Keratinocyte (primary cell): ENCODE data around the gene SLCO3A1. TPM values are rescaled to one million over a fixed set of nuclear protein-coding genes. Genes with fewer than 3 reads are reported as not detected.

Experiments used
- DNase-seq: peaks from one replicate; pipeline ENCODE4 v3.0.0-alpha.2; 2011; ENCODE audit warnings: low read depth, missing footprints, low spot score
- FAIRE-seq: peaks from 2 replicates; lab custom pipeline; 2011; peaks lifted over from hg19 to GRCh38; lab: Jason Lieb, UNC
- H2AFZ ChIP-seq: 2 replicates; pipeline ENCODE4 v1.6.0; 2012; ENCODE audit warnings: low read length, control low read depth, inconsistent platforms; ENCODE audit not compliant: control insufficient read depth
- H3K27ac ChIP-seq: 2 replicates; pipeline ENCODE4 v1.5.1; 2011; ENCODE audit warnings: low read length; ENCODE audit not compliant: control insufficient read depth, insufficient read depth
- H3K27me3 ChIP-seq: 3 replicates; pipeline ENCODE4 v1.6.0; 2011; ENCODE audit warnings: low read length; ENCODE audit not compliant: control insufficient read depth, insufficient read depth; ENCODE audit errors: extremely low read depth
- H3K36me3 ChIP-seq, 2 experiments: 2 replicates in 1 of 2; 3 replicates in 1 of 2; pipeline ENCODE4 v1.5.1; 2011; ENCODE audit warnings: low read length in 2 of 2, mild to moderate bottlenecking in 1 of 2; ENCODE audit not compliant: control insufficient read depth in 2 of 2, insufficient read depth in 2 of 2; ENCODE audit errors: extremely low read depth in 1 of 2
- H3K4me1 ChIP-seq: 3 replicates; pipeline ENCODE4 v1.5.1; 2011; ENCODE audit warnings: low read length; ENCODE audit not compliant: control insufficient read depth, insufficient read depth; ENCODE audit errors: extremely low read depth
- H3K4me2 ChIP-seq: 3 replicates; pipeline ENCODE4 v1.6.0; 2011; ENCODE audit warnings: low read depth, low read length; ENCODE audit not compliant: control insufficient read depth, insufficient read depth; ENCODE audit errors: extremely low read depth
- H3K4me3 ChIP-seq, 3 experiments: fragments of 200-600 bp in 1 of 3; sonication (generic) in 1 of 3; 2 replicates in 2 of 3; 3 replicates in 1 of 3; pipeline ENCODE4 v1.5.1; 2011 to 2016; ENCODE audit warnings: low read length in 3 of 3, mild to moderate bottlenecking in 3 of 3, control low read depth in 2 of 3, inconsistent platforms in 1 of 3, low read depth in 1 of 3, mixed read lengths in 1 of 3, mixed run types in 1 of 3, moderate library complexity in 1 of 3; ENCODE audit not compliant: control insufficient read depth in 2 of 3, insufficient read depth in 2 of 3; ENCODE audit errors: extremely low read depth in 1 of 3
- H3K79me2 ChIP-seq: 2 replicates; pipeline ENCODE4 v1.6.0; 2012; ENCODE audit warnings: low read length; ENCODE audit not compliant: control insufficient read depth, insufficient read depth
- H3K9ac ChIP-seq: 3 replicates; pipeline ENCODE4 v1.6.0; 2011; ENCODE audit warnings: low read length; ENCODE audit not compliant: control insufficient read depth, insufficient read depth; ENCODE audit errors: extremely low read depth
- H3K9me1 ChIP-seq: 3 replicates; pipeline ENCODE4 v1.6.0; 2011; ENCODE audit warnings: low read length; ENCODE audit not compliant: control insufficient read depth, insufficient read depth; ENCODE audit errors: extremely low read depth
- H3K9me3 ChIP-seq: 2 replicates; pipeline ENCODE4 v1.5.1; 2012; ENCODE audit warnings: low read depth, low read length; ENCODE audit not compliant: control insufficient read depth
- H4K20me1 ChIP-seq: 3 replicates; pipeline ENCODE4 v1.6.0; 2011; ENCODE audit warnings: low read length; ENCODE audit not compliant: control insufficient read depth, insufficient read depth; ENCODE audit errors: extremely low read depth
- CTCF ChIP-seq, 3 experiments: IDR thresholded peaks in 1 of 3; conservative IDR thresholded peaks in 1 of 3; optimal IDR thresholded peaks in 1 of 3; 2 replicates in 2 of 3; 3 replicates in 1 of 3; pipeline versions ENCODE3 to v1.5.1; 2011; ENCODE audit warnings: low read length in 3 of 3, mild to moderate bottlenecking in 3 of 3, moderate library complexity in 2 of 3, control low read depth in 1 of 3, inconsistent platforms in 1 of 3; ENCODE audit not compliant: insufficient read depth in 2 of 3; ENCODE audit errors: extremely low read depth in 1 of 3
- EZH2 ChIP-seq: IDR thresholded peaks from one replicate; pipeline ENCODE4 v1.6.1; 2012; ENCODE audit warnings: inconsistent platforms, mild to moderate bottlenecking, low read length, moderate library complexity
- dilution Hi-C: fragments of 300-500 bp; cut with MboI; formaldehyde crosslinking; loops from one replicate; pipeline ENCODE4 v1.7.0; 2020; ENCODE audit warnings: low sequenced_read_pairs; ENCODE audit not compliant: extremely low pct_ligation_motif_present
- polyA plus RNA-seq, 5 experiments: library from polyadenylated mRNA; depleted of rRNA in 3 of 5; stranded (reverse) in 3 of 5; stranded (forward) in 1 of 5; unstranded in 1 of 5; fragments of >200 nt; gene quantifications; 1 replicate in 1 of 5; 2 replicates in 3 of 5; 3 replicates in 1 of 5; pipeline versions ENCODE4 v1.2.1 to v1.2.3, GENCODE V29; 2011 to 2012; ENCODE audit warnings: missing spikeins in 2 of 5, low read depth in 1 of 5, low replicate concordance in 1 of 5

Gene SLCO3A1
- polyA plus RNA-seq, 1 donor (not counting 4 experiments of a cell fraction or from before 2014, with no cell fraction given): 21.3 TPM

GRCh38 chr15:92005154-92005553 lies 151.6 kb downstream of the SLCO3A1 start:
- Histone ChIP-seq H3K36me3 (no peaks in the 10 kb centered on the region), H3K4me3 (no peak overlapping the region), H3K9me1 (no peaks in the 10 kb centered on the region), H3K27me3 (no peaks in the 10 kb centered on the region), H3K4me2 (no peak overlapping the region), H3K79me2 (peaks cover 36% of the 10 kb centered on the region), H3K27ac (no peak overlapping the region), H2AFZ (no peak overlapping the region), H3K9ac (no peak overlapping the region), H4K20me1 (peaks cover 3% of the 10 kb centered on the region), H3K9me3 (no peaks in the 10 kb centered on the region), H3K4me1 (no peaks in the 10 kb centered on the region)
- dilution Hi-C loops: no loop called here
- TF ChIP-seq CTCF (optimal IDR thresholded peaks at IDR 0.05 in 1 of 3, IDR thresholded peaks at IDR 0.05 in 1 of 3, conservative IDR thresholded peaks at IDR 0.05 in 1 of 3; ENCODE audit: extremely low read depth in 1 of 3, insufficient read depth in 2 of 3, low read length in 3 of 3) (no peak), EZH2 (no peak)
- DNase-seq (no peak), FAIRE-seq (no peak)

- FAIRE-seq (peak; percentile 26), DNase-seq (no peak)
- Histone ChIP-seq H3K4me3 (no peak overlapping the region), H2AFZ (no peak overlapping the region), H3K27ac (no peak overlapping the region), H3K9ac (no peak overlapping the region), H4K20me1 (peaks cover 3% of the 10 kb centered on the region), H3K4me2 (no peak overlapping the region), H3K4me1 (peaks cover 4% of the 10 kb centered on the region), H3K9me1 (no peaks in the 10 kb centered on the region), H3K36me3 (no peaks in the 10 kb centered on the region), H3K79me2 (peaks cover 30% of the 10 kb centered on the region), H3K27me3 (no peaks in the 10 kb centered on the region), H3K9me3 (no peaks in the 10 kb centered on the region)
- TF ChIP-seq EZH2 (no peak), CTCF (optimal IDR thresholded peaks at IDR 0.05 in 1 of 3, IDR thresholded peaks at IDR 0.05 in 1 of 3, conservative IDR thresholded peaks at IDR 0.05 in 1 of 3; ENCODE audit: extremely low read depth in 1 of 3, insufficient read depth in 2 of 3, low read length in 3 of 3) (no peak)
- dilution Hi-C loops: no loop called here
Observed at GRCh38 chr15:92006186-92007028, 152.9 kb downstream of the SLCO3A1 start.
